CD4-positive, alpha-beta memory T cell (primary cell): ENCODE data around the gene PGGHG. TPM values are rescaled to one million over a fixed set of nuclear protein-coding genes. Genes with fewer than 3 reads are reported as not detected.
"Not testable (repeated sequence)": the region's sequence is repeated elsewhere in the genome, so short reads cannot be mapped to it uniquely, and the experiment has no call there.

ENCODE experiments used
- CTCF ChIA-PET: fragments of 350-600 bp; sonication (Branson Sonifier 250); formaldehyde crosslinking; loops from one replicate; lab custom pipeline; 2021; ENCODE audit warnings: inconsistent platforms; ENCODE audit not compliant: partially characterized antibody; lab: Charles Lee
- POLR2A ChIA-PET: fragments of 350-600 bp; sonication (Branson Sonifier 250); formaldehyde crosslinking; loops from one replicate; lab custom pipeline; 2021; ENCODE audit not compliant: partially characterized antibody; lab: Charles Lee
- DNase-seq, 5 donors: peaks; one replicate each; pipeline versions ENCODE4 v3.0.0 to v3.0.0-alpha.2; 2020 to 2022; ENCODE audit warnings: mixed read lengths in 1 of 5
- H3K27ac ChIP-seq: one replicate; pipeline ENCODE4 v1.7.0; 2013; ENCODE audit warnings: low read depth, low read length
- H3K27me3 ChIP-seq: 2 replicates; pipeline ENCODE4 v1.7.0; 2013; ENCODE audit warnings: mild to moderate bottlenecking, low read length, moderate library complexity; ENCODE audit not compliant: insufficient read depth
- H3K36me3 ChIP-seq: 2 replicates; pipeline ENCODE4 v1.7.0; 2013; ENCODE audit warnings: mild to moderate bottlenecking, low read length, moderate library complexity; ENCODE audit not compliant: insufficient read depth
- H3K4me1 ChIP-seq: 2 replicates; pipeline ENCODE4 v1.7.0; 2013; ENCODE audit warnings: mild to moderate bottlenecking, low read length, moderate library complexity; ENCODE audit not compliant: insufficient read depth
- H3K4me3 ChIP-seq, 2 donors: one replicate each; pipeline ENCODE4 v1.7.0; 2013; ENCODE audit warnings: low read length in 2 of 2, mild to moderate bottlenecking in 1 of 2
- H3K9me3 ChIP-seq, 2 donors: one replicate each; pipeline ENCODE4 v1.7.0; 2013; ENCODE audit warnings: low read length in 2 of 2, control low read depth in 1 of 2; ENCODE audit not compliant: control insufficient read depth in 1 of 2
- H3K27ac Mint-ChIP-seq, 7 donors: one replicate each; pipeline ENCODE4 v1.8.0; 2020 to 2021; ENCODE audit warnings: mixed read lengths in 7 of 7, mild to moderate bottlenecking in 6 of 7, inconsistent platforms in 3 of 7, moderate library complexity in 3 of 7
- H3K27me3 Mint-ChIP-seq, 2 donors: one replicate each; pipeline ENCODE4 v1.8.0; 2020 to 2021; ENCODE audit warnings: mixed read lengths in 2 of 2
- H3K36me3 Mint-ChIP-seq, 2 donors: one replicate each; pipeline ENCODE4 v1.8.0; 2020 to 2021; ENCODE audit warnings: mixed read lengths in 2 of 2, inconsistent platforms in 1 of 2, mild to moderate bottlenecking in 1 of 2
- H3K4me1 Mint-ChIP-seq, 4 donors: one replicate each; pipeline ENCODE4 v1.8.0; 2020 to 2021; ENCODE audit warnings: mixed read lengths in 4 of 4, mild to moderate bottlenecking in 1 of 4
- H3K4me3 Mint-ChIP-seq, 8 donors: one replicate each; pipeline ENCODE4 v1.8.0; 2020 to 2021; ENCODE audit warnings: mixed read lengths in 8 of 8, mild to moderate bottlenecking in 7 of 8, moderate library complexity in 6 of 8, inconsistent platforms in 3 of 8
- H3K9me3 Mint-ChIP-seq, 8 donors: one replicate each; pipeline ENCODE4 v1.8.0; 2020 to 2021; ENCODE audit warnings: mixed read lengths in 8 of 8, mild to moderate bottlenecking in 5 of 8, inconsistent platforms in 3 of 8, moderate library complexity in 1 of 8
- intact Hi-C: fragments of 100-400 bp; cut with micrococcal nuclease; formaldehyde crosslinking; loops from one replicate; pipeline ENCODE4 v1.15.1; 2023
- polyA plus RNA-seq, 2 donors: library from polyadenylated mRNA; unstranded; fragments of 300-500 nt; fragmentation: Illumina TruSeq; gene quantifications; one replicate each; pipeline ENCODE4 v1.2.3, GENCODE V29; 2021
- total RNA-seq, 2 experiments: library from RNA; stranded (reverse); gene quantifications; one replicate each; pipeline ENCODE4 v1.2.3, GENCODE V29; 2021

Gene PGGHG
- total and polyA plus RNA-seq, 4 experiments from 2014 or later: 3.0 to 304 (median 155) TPM

- Histone ChIP-seq H3K9me3 (no peaks in the 10 kb centered on the region), H3K4me3 (no peak overlapping the region), H3K36me3 (no peaks in the 10 kb centered on the region), H3K4me1 (peaks cover 46% of the 10 kb centered on the region), H3K27ac (no peak overlapping the region), H3K27me3 (no peaks in the 10 kb centered on the region)
- ChIA-PET POLR2A (interaction anchor here (1.0 to 1.9 kb wide), 3 partner anchors 16 to 43 kb away, joined by 3 to 16 read pairs (median 7); partner anchors contain the start of gene PGGHG), CTCF (interaction anchor here (1.2 to 2.8 kb wide), 4 partner anchors 8 to 23 kb away, joined by 4 to 18 read pairs (median 8); no protein-coding TSS in a partner anchor)
- H3K36me3 Mint-ChIP-seq: no peaks in the 10 kb centered on the region
- H3K27ac Mint-ChIP-seq: peak overlapping the region in 6 of 7 donors; percentile 27 to 80 (median 68)
- H3K4me3 Mint-ChIP-seq: peak overlapping the region; percentile 22 to 79 (median 72)
- peaks cover 26 to 69% (median 44%) of the 10 kb centered on the region in 4 donors for H3K4me1 Mint-ChIP-seq
- H3K9me3 Mint-ChIP-seq: peaks cover 0 to 2% (median 0%) of the 10 kb centered on the region in 8 donors
- H3K27me3 Mint-ChIP-seq: no peaks in the 10 kb centered on the region
- no peak for DNase-seq
- intact Hi-C loops: no loop called here
Observed at GRCh38 chr11:330694-331357, 41.9 kb downstream of the PGGHG start.

DNA sequence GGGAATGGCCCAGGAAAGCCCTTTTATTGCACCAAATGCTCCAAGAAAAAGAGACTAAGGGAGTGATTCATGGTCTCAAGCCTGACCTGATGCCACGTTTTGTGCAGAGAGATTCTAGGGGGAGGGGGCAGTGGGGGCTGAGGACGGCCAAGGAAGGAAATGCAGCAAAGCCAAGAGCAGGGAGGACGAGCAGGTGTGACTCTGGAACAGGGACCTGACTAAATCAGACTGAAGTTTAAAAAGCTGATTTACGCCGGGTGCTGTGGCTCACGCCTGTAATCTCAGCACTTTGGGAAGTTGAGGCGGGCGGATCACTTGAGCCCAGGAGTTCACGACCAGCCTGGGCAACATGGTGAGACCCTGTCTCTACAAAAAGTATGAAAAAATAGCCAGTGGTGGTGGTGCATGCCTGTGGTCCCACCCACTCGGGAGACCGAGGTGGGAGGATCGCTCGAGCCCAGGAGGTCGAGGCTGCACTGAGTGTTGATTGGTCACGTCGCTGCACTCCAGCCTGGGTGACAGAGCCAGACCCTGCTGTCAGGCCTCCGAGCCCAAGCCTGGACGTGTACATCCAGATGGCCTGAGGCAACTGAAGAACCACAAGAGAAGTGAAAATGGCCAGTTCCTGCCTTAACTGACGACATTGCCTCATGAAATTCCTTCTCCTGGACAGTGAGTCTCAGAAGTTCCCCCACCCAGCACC is 42.6 kb downstream of the PGGHG start:
- peaks cover 43% of the 10 kb centered on the region for H3K4me1 ChIP-seq
- H3K36me3 ChIP-seq: no peaks in the 10 kb centered on the region
- Mint-ChIP-seq H3K4me1 (peaks cover 19 to 69% (median 42%) of the 10 kb centered on the region in 4 donors), H3K4me3 (peak overlapping the region; percentile 22 to 79 (median 72)), H3K27me3 (no peaks in the 10 kb centered on the region), H3K9me3 (peaks cover 0 to under 1% (median 0%) of the 10 kb centered on the region in 8 donors), H3K36me3 (no peaks in the 10 kb centered on the region), H3K27ac (peak overlapping the region in 3 of 7 donors; percentile 64 to 73 (median 72))
- ChIA-PET POLR2A (no interaction called here), CTCF (interaction anchor here (1.2 kb wide), 1 partner anchor 15 kb away, joined by 5 read pairs; no protein-coding TSS in a partner anchor)
- no peak overlapping the region for H3K4me3 ChIP-seq
- H3K27ac ChIP-seq: no peak overlapping the region
- H3K27me3 ChIP-seq: no peaks in the 10 kb centered on the region
- intact Hi-C loops: no loop called here
- no peak for DNase-seq
- H3K9me3 ChIP-seq: no peaks in the 10 kb centered on the region

DNA sequence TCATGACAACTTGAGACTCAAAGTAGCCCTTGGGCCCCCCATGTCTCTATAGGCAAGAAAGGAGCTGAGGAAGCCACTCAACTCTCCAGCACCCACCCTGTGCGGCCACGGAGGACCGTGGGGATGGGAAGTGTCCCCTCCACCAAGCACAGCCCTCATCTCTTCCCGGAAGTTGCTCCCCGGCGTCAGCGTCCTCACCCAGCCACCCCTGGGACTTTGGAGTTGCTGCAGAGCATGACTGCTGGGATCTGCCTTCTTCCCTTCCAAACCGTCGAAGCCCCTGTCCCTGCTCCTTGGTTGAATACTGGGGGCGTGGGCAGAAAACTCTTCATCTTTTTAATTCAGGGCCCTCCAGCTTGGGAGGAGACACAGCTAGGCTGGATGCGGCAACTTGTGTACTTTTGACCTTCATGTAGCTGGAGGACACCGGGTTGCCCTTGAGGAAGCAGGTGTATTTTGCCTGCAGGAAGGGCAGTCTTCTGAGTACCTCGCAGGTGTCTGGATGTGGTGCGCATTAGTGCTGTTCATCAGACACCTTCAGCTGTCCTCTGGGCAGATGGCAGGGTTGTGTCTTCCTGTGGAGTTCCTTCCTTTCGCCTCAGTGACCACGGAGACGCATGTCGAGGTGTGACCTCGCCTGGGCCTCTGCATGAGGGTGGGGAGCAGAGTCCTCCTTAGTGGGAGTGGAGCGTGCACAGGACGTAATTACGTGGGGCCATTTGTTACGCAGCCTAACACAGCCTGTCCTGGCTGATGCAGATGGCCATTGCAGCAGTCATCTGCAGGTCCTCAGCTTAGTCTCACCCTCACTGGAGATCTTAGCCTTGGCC is 43.9 kb downstream of the PGGHG start:
- Mint-ChIP-seq H3K4me3 (peak overlapping the region in 3 of 8 donors; percentile 38 to 45 (median 43)), H3K27ac (no peak overlapping the region), H3K27me3 (no peaks in the 10 kb centered on the region), H3K36me3 (no peaks in the 10 kb centered on the region), H3K9me3 (no peaks in the 10 kb centered on the region), H3K4me1 (peaks cover 17 to 60% (median 38%) of the 10 kb centered on the region in 4 donors)
- intact Hi-C loops: no loop called here
- ChIA-PET POLR2A (no interaction called here), CTCF (no interaction called here)
- no peaks in the 10 kb centered on the region for H3K9me3 ChIP-seq
- H3K27ac ChIP-seq: no peak overlapping the region
- H3K27me3 ChIP-seq: no peaks in the 10 kb centered on the region
- H3K4me1 ChIP-seq: peaks cover 33% of the 10 kb centered on the region
- no peak overlapping the region for H3K4me3 ChIP-seq
- H3K36me3 ChIP-seq: no peaks in the 10 kb centered on the region
- DNase-seq: no peak

DNA sequence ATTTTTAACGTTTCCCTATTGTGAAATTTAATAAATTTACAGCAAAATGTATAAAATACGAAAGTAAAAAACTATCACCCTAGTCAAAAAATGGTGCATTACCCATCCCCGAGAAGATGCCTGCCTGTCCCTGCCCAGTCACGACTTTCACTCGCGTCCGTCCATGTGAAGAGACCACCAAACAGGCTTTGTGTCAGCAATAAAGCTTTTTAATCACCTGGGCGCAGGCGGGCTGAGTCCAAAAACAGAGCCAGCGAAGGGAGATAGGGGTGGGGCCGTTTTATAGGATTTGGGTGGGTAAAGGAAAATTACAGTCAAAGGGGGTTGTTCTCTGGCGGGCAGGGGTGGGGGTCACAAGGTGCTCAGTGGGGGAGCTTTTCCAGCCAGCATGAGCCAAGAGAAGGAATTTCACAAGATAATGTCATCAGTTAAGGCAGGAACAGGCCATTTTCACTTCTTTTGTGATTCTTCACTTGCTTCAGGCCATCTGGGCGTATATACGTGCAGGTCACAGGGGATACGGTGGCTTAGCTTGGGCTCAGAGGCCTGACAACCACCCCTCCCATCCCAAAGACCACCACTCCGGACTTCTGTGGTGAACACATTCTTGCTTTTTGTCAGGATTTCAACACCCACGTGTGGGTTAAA is 44.8 kb downstream of the PGGHG start:
- H3K36me3 Mint-ChIP-seq, H3K9me3 Mint-ChIP-seq, H3K27ac ChIP-seq, H3K36me3 ChIP-seq, H3K27ac Mint-ChIP-seq, DNase-seq, POLR2A ChIA-PET, H3K4me3 Mint-ChIP-seq, H3K9me3 ChIP-seq, CTCF ChIA-PET, H3K4me3 ChIP-seq, H3K27me3 ChIP-seq, intact Hi-C loops, H3K27me3 Mint-ChIP-seq: not testable (repeated sequence)
- H3K4me1 Mint-ChIP-seq: peaks cover 17 to 55% (median 33%) of the 10 kb centered on the region in 4 donors
- H3K4me1 ChIP-seq: peaks cover 33% of the 10 kb centered on the region

DNA sequence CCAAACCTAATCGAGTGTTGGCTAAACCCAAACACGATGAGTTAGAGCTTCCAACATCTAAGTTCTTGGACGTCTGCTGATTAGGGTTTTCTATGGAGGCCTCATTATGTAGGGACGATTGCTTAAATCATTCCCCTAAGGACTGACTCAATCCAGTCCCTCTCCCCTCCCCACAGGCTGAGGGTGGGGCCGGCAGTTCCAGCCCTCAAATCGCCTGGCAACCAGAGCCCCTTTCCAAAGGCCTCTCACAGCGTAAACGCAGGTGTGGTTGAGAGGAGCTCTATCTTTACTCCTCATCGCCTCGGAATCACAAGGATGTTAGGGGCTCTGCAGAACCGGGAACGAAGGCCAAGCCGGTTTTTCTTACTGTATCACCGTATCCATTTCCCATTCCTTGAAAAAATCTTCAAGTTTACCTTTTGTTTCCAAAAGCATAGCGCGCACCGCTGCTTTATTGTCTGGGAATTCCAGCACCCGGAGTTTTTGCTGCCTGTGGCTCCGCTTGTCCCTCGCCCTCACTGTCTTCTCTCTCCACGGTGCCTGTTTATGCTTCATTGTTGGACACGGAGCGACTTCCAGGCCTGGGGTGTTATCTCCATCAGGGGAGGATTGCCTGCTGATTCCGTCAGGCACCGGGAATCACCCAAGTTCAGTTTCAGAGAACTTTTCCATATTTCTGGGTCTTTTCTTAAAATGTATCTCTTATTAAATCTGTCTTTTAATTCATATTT is 45.5 kb downstream of the PGGHG start:
- H3K4me1 Mint-ChIP-seq: peaks cover 12 to 50% (median 28%) of the 10 kb centered on the region in 4 donors
- H3K4me3 Mint-ChIP-seq: no peak overlapping the region
- H3K27me3 Mint-ChIP-seq: no peaks in the 10 kb centered on the region
- peaks cover 31% of the 10 kb centered on the region for H3K4me1 ChIP-seq
- no peaks in the 10 kb centered on the region for H3K27me3 ChIP-seq
- H3K36me3 Mint-ChIP-seq: no peaks in the 10 kb centered on the region
- no peak overlapping the region for H3K4me3 ChIP-seq
- H3K27ac ChIP-seq: no peak overlapping the region
- no peaks in the 10 kb centered on the region for H3K36me3 ChIP-seq
- H3K27ac Mint-ChIP-seq: no peak overlapping the region
- no peaks in the 10 kb centered on the region for H3K9me3 ChIP-seq
- DNase-seq: no peak
- POLR2A ChIA-PET: no interaction called here
- intact Hi-C loops: no loop called here
- CTCF ChIA-PET: no interaction called here
- no peaks in the 10 kb centered on the region for H3K9me3 Mint-ChIP-seq

- CTCF ChIA-PET: interaction anchor here (0.6 kb wide), 1 partner anchor 28 kb away, joined by 5 read pairs; no protein-coding TSS in a partner anchor
- H3K36me3 ChIP-seq: no peaks in the 10 kb centered on the region
- no peak overlapping the region for H3K4me3 ChIP-seq
- DNase-seq: no peak
- no peak overlapping the region for H3K4me3 Mint-ChIP-seq
- no peak overlapping the region for H3K27ac ChIP-seq
- peak overlapping the region in 2 of 7 donors; percentile 25 to 57 for H3K27ac Mint-ChIP-seq
- peaks cover 0 to 1% of the 10 kb centered on the region in 2 donors for H3K27me3 Mint-ChIP-seq
- no peaks in the 10 kb centered on the region for H3K9me3 Mint-ChIP-seq
- no peaks in the 10 kb centered on the region for H3K27me3 ChIP-seq
- H3K36me3 Mint-ChIP-seq: no peaks in the 10 kb centered on the region
- POLR2A ChIA-PET: no interaction called here
- H3K4me1 ChIP-seq: peaks cover 15% of the 10 kb centered on the region
- intact Hi-C loops: no loop called here
- H3K4me1 Mint-ChIP-seq: peaks cover 6 to 34% (median 14%) of the 10 kb centered on the region in 4 donors
- H3K9me3 ChIP-seq: no peaks in the 10 kb centered on the region
Observed at GRCh38 chr11:335779-336658, 47.1 kb downstream of the PGGHG start.
